Breast epithelium (tissue), 3 donors: Measurements from ENCODE around the gene STON2.

ENCODE experiments used
- CTCF ChIP-seq, 3 donors: fragments of 450-650 bp; IDR thresholded peaks; one replicate each; pipeline ENCODE4 v1.5.1; 2016 to 2017; ENCODE audit warnings: antibody characterized with exemption in 3 of 3, mild to moderate bottlenecking in 3 of 3, moderate library complexity in 3 of 3
- POLR2A ChIP-seq: fragments of 450-650 bp; IDR thresholded peaks from one replicate; pipeline ENCODE4 v1.6.1; 2016; ENCODE audit warnings: antibody characterized with exemption, mild to moderate bottlenecking, moderate library complexity

- no peak for TF ChIP-seq CTCF (IDR thresholded peaks at IDR 0.05)
- no peak for TF ChIP-seq POLR2A
Measured at GRCh38 chr14:81345781-81346180, 54.3 kb downstream of the STON2 start.
